ENCODE measurements around the gene PSAT1.

PSAT1 gene

DNA sequence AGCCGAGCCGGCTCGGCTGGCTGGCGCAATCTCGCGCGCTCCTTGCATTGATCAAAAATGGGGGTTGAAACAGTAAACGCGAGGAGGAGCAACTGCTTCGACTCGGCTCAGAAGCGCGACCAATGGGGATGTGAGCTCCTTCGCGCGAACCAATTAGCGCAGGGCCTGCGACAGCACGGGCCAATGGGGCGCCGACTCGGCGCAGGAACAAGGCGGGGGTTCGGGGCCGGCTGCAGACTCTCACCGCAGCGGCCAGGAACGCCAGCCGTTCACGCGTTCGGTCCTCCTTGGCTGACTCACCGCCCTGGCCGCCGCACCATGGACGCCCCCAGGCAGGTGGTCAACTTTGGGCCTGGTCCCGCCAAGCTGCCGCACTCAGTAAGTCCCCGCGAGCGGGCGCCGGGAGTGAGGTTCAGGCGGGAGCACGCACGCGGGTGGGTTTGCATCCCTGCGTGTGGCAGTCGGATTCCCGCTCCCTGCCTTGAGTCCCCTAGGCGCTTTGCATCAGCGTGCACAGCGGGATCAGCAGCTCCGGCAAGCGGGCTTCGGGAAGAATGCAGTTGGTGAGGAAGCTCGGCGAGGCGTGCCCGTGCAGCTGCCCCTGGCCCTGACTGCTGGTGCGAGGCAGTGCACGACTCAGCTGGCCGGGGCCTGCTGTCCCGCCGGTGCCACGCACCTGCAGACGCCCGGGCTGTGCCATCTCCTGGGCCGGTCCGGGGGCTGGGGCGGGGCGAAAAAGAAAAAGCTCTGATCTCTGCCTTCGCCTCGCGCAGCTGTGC, at the start of gene PSAT1:
Gene PSAT1 (plus strand): TSS at position 233 of the 779 bp plus-strand sequence. CDS start 86 bp downstream, at position 319.
- TF ChIP-seq, protein P1, sequence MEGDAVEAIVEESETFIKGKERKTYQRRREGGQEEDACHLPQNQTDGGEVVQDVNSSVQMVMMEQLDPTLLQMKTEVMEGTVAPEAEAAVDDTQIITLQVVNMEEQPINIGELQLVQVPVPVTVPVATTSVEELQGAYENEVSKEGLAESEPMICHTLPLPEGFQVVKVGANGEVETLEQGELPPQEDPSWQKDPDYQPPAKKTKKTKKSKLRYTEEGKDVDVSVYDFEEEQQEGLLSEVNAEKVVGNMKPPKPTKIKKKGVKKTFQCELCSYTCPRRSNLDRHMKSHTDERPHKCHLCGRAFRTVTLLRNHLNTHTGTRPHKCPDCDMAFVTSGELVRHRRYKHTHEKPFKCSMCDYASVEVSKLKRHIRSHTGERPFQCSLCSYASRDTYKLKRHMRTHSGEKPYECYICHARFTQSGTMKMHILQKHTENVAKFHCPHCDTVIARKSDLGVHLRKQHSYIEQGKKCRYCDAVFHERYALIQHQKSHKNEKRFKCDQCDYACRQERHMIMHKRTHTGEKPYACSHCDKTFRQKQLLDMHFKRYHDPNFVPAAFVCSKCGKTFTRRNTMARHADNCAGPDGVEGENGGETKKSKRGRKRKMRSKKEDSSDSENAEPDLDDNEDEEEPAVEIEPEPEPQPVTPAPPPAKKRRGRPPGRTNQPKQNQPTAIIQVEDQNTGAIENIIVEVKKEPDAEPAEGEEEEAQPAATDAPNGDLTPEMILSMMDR (conservative IDR thresholded peaks at IDR 0.05), result 0 out of 2 replicates have a peak, but pooled peaks have one; percentile 7
- H3K27ac ChIP-seq, result peak within 1 kb of the TSS; percentile 96

DNA sequence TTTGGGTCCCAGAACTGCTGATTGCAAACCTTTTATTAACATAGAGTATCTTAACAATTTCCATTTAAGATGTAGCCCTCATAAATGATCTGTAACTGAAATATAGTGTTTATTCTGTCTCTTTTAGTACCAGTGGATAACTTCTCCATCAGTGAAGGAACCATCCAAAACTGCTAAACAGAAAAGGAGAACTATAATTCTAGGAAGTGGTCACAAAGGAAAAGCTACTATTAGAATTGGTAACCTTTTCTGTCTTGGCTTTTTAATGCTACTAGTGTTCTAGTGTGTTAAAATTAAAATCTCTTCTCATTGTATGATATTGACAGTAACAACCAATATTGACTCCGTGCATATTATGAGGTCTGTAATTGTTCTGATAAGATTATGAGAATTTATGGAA, 48.3 kb upstream of the PSAT1 start:
- TF ChIP-seq, protein P1 (conservative IDR thresholded peaks at IDR 0.05), result no peak
- H3K27ac ChIP-seq, result no peak overlapping the region

DNA sequence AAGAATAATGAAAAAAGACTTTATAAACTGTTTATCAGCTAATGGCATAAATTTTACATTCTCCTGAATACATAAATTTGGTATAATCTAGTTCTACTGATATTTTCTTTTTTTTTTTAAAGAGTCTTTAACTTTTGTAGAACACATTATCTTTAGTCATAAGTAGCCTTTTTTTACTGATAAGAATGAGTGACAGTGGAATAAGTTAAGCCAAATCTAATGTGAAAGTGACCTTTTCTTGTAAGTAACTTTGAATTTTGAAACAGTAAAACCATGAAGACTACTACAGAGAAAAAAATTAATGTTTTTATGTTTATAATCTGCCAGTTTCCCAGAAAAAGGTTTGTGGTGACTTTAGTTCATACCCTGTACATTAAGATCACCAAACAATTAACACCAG, 47.4 kb upstream of the PSAT1 start:
- TF ChIP-seq, protein P1 (conservative IDR thresholded peaks at IDR 0.05), result no peak
- H3K27ac ChIP-seq, result no peak overlapping the region

DNA sequence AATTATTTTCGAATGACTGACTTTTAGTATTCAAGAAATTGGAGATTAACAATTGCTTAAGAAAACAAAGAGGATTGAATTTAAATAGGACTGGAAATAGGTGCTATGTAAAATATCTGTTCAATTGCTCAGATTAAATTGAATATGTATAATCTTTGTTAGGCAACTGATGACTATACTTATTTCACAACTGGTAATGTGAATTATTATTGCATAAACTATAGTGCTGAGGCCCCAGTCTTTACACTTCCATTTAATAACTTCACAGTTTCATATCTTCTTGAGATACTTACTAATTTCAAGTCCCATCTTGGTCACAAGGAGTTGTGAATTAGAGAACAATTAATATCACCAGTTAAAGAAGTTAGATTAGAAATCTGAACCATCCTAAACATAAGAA, 44.3 kb upstream of the PSAT1 start:
- H3K27ac ChIP-seq, result no peak overlapping the region
- TF ChIP-seq, protein P1 (conservative IDR thresholded peaks at IDR 0.05), result no peak

DNA sequence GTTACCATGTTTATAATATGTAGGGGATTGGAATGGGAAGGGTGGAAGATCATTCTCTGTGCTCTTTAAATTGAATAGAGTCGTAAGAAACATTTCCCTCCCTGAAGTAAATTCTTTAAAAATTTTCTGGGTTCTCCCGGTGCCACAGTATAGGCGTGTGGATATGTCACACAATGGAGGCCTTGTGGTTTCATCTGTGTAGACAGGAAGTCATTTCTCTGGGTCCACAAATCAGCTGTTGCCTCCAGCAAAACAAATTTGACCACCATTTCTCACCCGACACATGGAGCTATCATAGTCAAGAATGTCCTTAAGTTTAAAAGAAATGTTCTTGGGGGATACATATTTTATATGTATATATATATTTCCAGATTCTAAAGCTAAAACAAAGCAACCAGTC, 43.6 kb upstream of the PSAT1 start:
- TF ChIP-seq, protein P1 (conservative IDR thresholded peaks at IDR 0.05), result no peak
- no peak overlapping the region for H3K27ac ChIP-seq

DNA sequence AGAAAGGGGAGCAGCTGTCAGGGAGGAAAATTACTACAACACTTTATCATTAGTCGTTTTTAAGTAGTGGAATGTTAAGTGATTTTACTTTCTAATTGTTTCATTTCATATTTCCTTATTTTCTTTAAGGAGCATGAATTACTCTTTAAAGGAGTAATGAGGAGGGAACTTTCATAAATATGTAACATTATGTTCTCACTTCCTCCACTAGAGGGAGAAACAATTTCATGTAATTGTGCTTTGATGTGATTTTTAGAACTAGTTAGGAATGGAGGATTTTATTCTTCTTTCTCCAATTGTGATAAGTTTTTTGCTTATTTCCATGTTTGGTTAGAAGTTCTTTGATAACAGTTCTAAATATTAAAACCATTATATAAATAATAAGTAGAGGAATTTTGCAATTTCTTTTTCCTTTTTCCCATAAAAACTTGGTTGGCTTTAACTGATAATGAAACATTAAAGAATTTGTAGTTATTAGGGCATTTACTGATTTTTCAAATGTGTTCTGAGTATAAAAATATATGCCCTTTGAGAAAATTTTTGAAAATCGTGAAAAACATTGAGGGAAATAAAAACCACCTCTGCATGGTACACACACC, 35.4 kb upstream of the PSAT1 start:
- no peak overlapping the region for H3K27ac ChIP-seq
- TF ChIP-seq, protein P1 (conservative IDR thresholded peaks at IDR 0.05), result peak; percentile 78

DNA sequence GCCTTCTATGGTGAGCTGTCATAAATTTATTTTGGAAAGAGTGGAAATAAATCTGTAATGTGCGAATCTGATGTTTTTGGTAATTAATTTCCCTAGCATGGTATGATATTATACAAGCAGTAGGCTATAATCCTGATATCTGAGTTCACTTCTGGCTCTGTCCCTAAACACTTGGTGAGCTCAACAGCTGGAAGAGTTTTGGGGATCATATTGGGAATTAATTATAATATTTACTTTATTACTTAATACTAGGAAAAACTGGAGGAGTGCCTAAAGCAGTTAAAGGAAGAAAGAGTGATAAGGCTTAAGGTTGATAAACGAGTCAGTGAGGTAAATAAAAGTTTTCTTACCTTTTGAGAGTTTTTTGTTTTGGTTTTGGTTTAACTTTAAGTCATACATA, 34.3 kb upstream of the PSAT1 start:
- H3K27ac ChIP-seq, result no peak overlapping the region
- TF ChIP-seq, protein P1 (conservative IDR thresholded peaks at IDR 0.05), result no peak
